HG02870 (cell line): ENCODE results near the gene RPL38.

Source experiments
- ATAC-seq: cut with Tn5 transposase; IDR thresholded peaks from one replicate; pipeline ENCODE4 v1.9.1; 2021; ENCODE audit warnings: mild to moderate bottlenecking, moderate library complexity; ENCODE audit not compliant: unreplicated experiment

Gene RPL38

DNA sequence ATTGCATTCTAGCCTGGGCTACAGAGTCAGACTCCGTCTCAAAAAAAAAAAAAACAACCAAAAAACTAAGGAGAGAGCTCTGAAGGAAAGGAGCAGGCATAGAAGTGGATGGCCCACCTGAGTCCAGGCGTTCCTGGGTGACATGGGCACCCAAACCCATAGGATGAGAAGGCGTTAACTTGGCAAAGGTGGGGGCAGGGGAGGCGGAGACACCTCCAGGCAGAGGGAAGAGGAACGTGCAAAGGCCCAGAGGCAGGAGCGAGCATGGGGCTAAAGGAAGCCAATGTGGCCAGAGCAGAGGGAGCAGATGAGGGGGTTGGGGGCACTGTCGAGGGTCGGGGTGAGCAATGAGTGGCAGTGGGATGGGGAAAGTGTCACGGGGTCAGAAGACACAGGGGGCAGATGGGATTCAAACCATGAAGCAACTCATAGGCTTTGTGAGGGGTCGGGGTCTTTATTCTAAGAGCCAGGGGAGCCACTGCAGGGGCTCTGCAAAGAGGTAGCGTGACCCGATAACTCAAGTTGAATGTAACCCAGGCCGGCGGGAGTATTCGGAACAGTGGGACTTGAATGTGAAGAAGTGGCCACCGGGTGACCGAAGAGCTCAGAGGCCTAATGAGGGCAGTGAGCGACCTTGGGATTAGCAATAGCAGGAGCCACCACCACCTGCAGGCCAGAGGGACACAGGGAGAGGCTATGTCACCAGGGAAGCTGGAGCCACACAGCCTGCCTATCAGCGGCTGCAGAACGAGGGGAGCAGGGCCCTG is 21.7 kb downstream of the RPL38 start:
- no peak for ATAC-seq

DNA sequence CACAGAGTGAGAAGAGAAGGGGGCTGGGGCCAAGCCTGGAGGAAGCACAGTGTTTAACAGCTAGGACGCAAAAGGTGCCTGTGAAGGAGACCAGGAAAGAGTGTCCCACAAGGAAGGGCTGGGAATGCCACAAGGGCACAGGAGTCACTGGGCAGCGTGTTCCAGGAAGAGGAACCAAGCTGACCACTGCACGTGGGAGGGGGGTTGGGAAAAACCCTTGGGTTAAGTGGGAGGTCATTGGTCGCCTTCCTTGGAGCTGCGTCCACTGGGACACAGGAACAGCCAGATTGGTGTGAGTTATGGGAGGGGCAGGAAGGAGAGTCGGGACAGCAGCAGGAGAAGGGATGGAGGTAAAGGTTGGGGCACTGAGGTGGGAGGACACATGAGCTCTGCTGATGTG is 22.8 kb downstream of the RPL38 start:
- no peak for ATAC-seq

DNA sequence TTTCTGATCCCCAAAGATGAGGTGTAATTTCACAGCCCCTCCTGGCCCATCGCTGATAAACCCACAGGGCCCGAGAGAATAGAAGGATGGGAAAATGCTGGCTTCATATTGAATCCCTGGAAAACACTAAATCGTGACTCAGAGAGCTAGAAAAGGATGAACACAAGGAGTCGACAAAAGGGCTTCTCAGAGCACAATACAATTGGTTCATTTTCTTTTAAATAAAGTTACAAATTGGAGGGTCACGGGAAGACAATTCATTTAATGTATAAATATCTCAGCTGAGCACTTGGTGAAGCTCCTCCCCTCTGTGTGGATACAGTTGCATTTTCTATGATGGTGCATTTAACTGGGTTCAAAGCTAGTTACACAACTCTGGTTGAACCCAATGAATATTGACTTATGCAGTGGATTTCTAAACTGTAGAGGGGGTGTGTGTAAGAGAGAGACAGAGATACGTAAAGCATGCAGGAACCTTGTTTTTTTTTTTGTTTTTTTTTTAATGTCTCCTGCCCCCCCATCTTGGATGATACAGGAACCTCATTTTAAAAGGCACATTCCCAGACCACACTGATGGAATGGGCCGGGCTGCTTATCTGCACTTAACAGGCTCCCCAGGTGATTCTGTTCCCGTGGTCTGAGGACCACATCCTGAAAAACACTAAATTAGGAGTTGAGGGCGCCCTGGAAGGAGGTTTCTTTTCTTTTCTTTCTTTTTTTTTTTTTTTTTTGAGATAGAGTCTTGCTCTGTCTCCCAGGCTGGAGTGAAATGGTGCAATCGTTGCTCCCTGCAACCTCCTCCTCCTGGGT is 24.0 kb downstream of the RPL38 start:
- ATAC-seq = no peak

DNA sequence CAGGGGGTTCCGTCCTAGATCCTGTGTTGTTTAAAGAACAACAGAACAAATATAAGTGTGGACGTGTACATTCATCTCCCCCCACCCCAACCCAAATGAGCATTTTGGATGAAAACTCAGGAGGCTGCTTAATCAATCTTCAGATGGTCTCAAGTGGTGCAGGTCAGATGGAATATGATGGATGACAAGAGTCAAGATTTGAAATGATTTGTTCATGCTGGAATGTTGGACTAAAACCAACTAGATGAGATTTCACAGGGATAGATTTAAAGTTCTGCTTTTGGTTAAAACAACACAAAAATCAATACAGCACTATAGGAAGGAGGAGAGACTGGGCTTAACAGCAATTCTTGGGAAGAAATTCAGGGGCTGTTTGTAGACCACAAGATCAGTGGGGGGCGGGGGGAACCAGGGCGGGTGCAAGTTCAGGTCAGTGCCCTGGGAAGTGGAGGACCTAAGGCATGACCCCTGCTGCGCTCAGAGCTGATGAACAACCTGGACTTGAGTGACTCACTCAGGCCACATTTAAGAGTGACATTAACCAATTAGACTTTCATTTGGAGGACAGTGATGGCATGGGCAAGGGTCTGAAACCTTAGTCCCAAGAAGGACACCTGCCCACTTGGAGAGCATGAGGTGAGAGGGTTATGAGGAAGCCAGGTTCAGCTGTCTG is 25.0 kb downstream of the RPL38 start:
- ATAC-seq = no peak

DNA sequence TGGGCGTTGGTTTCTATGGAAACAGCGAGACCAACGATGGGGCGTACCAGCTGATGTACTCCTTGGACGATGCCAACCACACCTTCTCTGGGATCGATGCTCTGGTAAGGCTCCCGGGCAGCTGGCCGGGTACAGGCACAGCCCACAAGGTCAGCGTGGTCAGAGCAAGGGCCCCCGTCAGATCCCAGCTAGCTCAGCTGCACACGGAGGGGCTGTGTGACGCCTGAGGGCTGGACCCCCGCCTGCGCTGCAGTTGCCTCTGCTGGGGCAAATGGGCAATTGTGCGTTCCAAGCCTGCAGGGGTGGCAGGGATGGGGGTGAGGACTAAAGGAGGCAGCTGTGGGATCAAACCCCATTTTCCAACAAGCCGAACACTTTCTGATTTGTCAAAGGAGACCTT is 27.4 kb downstream of the RPL38 start:
- ATAC-seq = no peak

DNA sequence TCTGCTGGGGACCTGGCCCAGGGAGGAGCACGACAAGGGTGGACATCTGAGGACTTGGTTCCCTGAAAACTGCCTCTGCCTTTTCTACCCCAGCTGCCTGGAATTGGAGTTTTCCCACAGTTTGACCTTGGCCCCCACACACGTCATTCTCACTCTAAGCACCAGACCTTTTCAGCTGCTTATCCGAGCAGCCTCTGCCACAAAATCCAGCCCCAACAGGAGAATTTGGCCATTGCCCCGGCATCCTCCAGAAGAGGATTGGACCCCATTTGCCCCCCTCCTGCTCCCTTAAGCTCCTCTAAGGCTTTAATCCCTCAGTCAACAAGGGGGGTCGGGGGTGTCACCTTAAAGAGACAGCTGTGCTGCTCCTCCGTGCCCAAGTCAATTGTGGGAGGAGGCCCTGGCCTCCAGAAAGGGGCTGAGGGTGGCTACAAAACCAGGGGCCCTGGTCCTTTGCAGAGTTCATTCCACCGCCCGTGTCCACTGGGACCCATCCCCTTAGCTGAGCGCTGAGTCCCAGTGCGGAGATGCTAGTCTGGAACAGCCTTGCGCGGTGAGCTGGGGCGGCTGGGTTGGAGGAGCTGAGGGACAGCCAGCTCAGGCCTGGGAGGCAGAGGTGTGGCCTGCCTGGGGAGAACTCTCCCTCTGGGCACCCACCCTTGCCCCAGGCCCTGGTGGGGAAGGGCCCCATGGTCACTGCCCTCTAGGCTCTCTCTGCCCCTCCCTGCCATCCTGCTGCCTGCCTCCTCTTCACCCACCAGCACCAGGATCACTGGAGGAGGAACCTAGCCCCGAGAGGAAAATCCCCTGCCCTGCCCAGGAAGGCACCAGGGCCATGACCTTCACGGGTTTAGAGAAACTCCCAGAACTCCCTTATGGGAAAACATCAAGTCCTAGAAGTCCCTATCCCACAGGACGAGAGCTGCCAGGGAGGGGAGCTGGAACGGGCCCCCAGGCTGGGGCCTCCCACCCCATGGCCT is 28.7 kb downstream of the RPL38 start:
- ATAC-seq = no peak

DNA sequence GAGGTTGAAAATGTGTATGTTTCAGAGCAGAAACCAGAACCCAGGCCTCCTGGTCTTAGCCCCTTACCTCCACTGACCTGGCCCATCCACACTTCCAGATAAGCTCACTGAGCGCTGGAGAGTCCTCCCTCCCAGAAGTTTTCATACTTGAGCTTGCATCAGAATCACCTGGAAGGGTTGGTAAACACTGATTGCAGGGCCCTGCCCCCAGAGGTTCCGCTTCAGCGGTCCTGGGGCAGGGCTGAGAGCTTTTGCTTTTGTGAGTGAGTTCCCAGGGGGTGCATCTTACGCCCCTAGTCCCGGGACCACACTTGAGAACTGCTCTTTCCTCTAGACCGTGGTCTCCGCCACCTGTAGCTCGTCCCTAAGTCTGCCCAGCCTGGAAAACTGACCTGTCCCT is 30.5 kb downstream of the RPL38 start:
- no peak for ATAC-seq

DNA sequence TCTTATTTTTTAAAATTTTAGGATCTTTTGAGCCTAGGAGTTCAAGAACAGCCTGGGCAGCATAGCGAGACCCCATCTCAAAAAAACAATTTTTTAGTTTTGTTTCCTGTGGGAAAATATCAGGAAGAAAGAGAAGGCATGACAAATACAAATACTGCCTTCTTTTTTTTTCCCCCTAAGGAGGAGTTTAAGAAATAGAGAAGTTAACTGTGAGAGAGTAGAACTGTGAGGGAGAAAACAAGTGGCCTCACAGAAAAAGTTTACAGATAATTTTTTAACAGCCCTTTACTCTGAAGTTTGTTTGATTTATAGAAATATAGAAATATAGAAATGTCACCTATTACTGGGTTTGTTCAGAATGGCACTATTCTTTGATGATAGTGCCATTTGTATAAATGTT is 31.0 kb downstream of the RPL38 start:
- no peak for ATAC-seq

DNA sequence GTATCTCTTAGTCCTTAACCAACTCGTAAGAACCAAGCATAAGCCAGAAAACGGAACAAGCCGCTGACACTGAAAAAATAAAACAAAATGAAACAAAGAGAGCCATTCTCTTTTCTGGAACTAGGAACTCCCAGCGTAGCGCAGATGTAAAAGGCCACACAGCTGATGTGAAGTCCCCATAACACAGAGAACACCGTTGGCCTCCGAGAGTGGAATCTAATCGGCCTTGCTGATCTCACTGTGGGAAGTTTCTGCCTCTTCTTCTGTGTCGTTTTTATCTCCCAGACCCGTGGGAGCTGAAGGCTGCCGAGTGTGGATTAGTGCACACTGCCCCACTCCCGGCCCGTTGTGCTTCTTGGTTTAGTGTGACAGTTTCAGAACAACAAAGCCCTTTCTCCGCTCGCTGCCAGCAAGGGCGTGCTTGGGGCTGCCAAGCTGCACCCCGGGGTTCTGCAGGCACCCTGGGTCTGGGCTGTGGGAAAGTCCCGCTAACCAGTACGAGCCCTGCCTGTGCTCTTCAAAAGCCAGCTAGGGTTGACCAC is 31.6 kb downstream of the RPL38 start:
- no peak for ATAC-seq

DNA sequence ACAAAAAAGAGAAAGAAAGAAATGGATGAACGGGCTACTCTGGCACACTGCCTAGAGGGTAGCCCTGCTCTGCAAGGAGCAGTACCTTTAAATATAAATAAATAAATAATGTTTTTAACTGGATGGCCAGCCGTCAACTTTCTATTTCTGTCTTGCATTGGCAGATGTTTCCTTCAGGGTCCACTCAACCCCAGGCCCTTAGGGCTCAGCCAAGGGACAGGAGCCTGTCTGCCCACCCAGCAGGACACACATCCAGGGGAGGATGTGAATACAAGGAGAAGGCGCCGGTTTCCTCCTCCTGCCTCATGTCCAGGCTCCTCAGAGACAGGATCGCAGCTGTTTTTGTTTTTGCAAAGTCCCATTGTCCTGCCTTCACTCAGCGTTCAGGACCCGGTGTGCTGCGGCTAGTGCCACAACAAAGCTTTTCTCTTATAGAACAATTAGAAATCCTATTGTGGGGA is 32.5 kb downstream of the RPL38 start:
- ATAC-seq = no peak

DNA sequence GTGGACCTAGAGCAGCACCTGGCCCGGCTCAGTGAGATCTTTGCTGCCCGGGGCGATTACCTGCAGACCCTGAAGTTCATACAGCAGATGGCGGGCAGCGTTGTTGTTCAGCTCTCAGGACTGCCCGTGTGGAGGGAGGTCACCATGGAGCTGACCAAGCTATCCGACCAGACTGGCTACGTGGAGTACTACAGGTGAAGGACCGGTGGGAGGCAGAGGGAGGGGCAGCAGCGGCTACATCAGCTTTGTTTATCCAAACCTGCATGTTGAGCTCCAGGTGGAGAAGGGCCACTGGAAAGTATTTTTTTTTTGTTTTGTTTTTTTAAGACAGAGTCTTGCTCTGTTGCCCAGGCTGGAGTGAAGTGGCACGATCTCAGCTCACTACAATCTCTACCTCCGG is 33.8 kb downstream of the RPL38 start:
- no peak for ATAC-seq

DNA sequence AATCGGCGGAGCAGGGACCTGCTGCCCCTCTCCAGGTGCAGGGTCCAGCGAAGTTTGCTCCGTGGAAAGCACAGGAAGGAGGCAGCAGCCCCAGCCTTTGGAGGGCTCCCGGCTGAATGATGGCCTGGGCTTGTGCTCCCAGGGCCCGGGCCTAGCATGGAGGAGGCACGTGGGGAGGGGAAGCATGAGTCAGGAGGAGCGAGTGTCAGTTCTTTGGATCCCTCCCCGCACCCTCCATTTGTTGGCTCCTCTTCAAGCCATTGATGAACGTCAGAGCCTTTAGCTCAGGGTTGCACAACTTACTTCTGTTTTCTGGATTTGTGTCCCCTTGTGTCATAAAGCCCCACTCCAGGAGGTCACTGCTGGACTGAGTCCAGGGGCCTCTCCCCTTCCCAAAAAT is 35.7 kb downstream of the RPL38 start:
- no peak for ATAC-seq

DNA sequence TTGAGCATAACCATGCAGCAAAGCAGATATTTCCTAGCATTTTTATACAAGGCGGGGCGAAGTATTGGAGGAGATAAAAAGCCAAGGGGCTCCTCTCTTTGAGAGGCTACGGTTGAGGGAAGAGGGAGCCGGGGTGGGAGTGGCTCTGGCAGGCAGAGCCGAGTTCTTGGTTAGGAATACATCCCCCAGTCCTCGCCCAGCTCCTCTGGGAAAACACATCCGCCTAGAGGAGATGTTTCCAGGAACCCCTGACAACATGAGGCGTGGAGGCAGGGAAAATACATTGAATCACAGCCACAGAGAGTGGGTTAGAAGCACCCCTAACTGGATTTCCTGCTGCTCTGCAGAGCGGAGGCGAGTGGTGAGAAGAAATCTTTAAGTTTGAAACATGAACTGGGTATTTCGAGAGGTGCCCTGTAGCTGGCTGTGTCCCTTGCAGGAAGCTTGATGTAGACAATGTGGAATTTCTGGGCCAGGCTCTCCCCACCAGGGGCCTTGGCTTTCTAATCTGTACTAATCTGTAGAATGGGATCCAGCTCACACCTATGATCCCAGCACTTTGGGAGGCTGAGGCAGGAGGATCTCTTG is 37.2 kb downstream of the RPL38 start:
- ATAC-seq = no peak

DNA sequence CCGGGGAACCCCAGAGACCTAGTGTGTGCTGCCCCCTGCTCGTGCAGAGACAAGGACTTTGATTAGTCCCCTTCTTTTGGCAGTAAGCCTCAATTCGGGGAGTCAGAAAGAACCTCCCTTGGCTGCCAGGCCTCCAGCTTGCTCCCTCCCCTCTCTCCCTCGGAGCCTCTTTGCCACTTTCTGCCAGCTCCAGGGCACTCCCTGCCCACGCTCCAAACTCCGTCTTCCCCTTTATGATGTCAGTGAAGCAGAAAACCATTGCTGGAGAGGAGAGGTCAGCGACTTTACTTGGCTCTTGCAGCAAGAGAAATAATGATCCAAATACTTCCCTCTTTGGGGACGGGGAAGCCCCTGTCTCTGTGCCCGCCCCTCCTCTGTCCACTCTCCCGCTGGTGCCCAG is 38.0 kb downstream of the RPL38 start:
- ATAC-seq = no peak

DNA sequence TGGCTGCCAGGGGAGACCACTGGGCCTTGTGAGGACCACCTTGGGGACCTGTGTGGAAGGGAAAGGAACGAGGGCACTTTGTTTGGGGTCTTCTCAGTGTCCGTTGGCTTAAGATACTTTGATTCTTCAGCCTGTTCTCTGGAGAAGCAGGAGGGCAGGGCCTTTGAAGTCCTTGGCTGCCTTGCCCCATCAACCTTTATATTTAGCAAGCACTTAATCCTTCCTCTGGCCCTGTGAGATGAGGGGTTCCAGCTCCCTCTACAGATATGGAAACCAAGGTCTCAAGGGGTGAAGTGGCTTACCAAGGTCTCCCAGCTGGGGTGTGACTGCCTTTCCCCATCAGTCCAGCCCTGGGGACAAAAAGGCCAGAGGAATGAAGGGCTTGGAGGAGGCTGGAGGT is 38.4 kb downstream of the RPL38 start:
- no peak for ATAC-seq

DNA sequence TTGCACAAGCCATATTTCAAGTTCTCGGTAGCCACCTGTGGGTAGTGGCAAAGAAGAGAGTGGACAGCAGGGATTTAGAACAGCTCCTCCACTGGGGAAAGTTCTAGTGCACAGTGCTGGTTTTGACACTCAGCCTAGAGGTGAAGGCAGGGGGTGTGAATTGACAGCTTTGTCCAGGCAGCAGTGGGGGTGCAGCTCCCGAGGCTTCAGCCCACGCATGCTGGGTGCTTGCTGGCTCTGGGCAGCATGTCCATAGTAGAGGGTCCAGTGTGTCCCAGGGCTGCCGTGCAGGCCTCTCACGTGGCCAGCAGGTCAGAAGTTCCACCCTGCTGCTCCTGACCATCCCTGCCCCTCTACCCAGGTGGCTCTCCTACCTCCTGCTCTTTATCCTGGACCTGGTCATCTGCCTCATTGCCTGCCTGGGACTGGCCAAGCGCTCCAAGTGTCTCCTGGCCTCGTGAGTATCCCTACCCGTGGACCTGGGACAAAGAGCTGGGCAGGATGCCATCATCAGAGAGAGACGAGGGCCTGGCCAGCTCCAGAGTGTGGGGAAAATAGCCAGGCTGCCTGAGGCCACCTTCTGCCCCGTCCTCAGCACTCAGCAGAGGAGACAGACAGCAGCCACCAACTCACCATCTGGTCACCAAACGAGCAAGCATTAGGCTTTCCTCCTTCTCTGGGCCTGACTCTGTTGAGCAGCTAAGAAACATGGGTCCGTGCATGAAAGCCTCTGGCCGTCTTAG is 39.7 kb downstream of the RPL38 start:
- ATAC-seq = no peak

DNA sequence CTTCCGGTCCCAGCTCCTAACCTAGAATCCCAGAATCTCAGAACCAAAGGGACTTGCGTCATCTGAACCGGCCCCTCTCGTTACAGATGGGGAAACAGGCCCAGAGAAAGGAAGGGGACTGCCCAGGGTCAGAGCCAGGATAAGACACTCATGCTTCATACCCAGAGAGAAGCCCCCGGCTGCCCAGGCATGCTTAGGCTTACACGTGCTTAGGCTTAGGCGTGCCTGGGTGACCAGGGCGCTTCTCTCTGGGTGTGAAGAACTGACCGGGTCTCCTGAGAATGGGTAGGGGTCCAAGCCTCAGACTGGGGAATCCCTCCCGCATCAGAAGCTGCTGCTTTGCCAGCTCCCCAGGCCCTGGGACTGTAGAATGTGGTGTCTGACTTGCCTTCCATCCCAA is 40.6 kb downstream of the RPL38 start:
- no peak for ATAC-seq

DNA sequence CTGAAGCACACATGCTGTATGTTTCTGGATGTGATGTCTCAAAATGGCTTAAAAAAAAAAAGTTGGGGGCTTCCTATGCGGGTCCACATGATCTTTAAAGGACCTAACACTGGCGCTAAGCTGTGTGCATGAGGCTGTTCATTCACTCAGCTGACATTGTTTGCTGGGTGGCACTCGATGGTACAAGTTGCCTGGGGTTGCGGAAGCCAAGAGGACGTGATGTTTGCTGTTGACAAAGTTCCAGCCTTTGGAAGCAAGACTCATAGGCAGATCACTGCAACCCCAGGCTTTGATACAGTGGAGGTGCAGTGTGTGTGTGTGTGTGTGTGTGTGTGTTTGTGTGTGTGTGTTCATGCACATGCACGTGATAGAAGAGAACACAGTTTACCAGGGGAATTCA is 41.1 kb downstream of the RPL38 start:
- ATAC-seq = no peak

DNA sequence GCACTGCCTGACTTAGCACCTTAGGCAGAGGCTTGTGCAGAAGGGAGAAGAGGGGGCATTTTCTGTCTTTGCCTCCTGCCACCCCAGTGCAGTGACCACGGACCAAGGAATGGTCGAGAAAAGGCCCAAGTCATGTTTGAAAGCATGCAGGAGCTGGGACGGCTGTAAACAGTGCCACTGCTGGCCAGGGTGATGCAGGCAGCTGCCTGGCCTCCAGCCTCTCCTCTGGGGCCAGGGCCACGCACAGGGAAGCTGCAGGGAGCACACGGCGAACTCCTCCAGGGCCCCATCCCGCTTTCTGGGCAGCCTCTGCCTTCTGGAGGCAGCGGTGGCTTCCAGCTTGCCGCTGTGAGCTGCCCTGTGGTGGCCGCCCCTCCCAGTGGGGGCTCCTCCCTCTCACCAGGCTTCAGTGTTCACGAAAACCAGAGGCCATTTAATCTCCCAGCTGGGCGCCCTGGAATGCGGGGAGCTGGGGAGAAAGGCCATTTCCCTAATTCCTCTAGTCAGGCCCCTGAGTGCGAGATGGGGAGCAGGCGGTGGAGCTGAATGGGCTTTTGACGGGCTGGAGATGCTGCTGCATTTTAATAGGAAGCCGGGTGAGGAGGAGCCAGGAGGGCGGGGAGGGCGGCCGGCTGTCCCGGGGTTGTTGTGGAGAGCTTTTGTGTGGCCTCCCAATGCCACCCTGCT is 41.8 kb downstream of the RPL38 start:
- no peak for ATAC-seq
